HFF-Myc (cell line): Measurements from ENCODE around the gene SLC13A2.
"Not testable (repeated sequence)": the region's sequence is repeated elsewhere in the genome, so short reads cannot be mapped to it uniquely, and the experiment has no call there.

Source experiments
- DNase-seq: peaks from one replicate; pipeline ENCODE4 v3.0.0-alpha.2; 2011; ENCODE audit warnings: low read depth; ENCODE audit errors: extremely low read depth
- H3K4me3 ChIP-seq: replicated peaks from 2 replicates; pipeline ENCODE4 v1.5.1; 2011; ENCODE audit warnings: low read depth, mild to moderate bottlenecking, control low read depth, low read length
- CTCF ChIP-seq: IDR thresholded peaks from 2 replicates; pipeline ENCODE4 v1.5.1; 2012; ENCODE audit warnings: mild to moderate bottlenecking, low read depth, low read length, control low read depth; ENCODE audit errors: missing control alignments

SLC13A2 gene

GRCh38 chr17:28518578-28518977, 45.1 kb downstream of the SLC13A2 start:
- H3K4me3 ChIP-seq: no peak overlapping the region
- no peak for DNase-seq
- TF ChIP-seq CTCF: no peak

- H3K4me3 ChIP-seq: no peak overlapping the region
- no peak for DNase-seq
- TF ChIP-seq CTCF: no peak
Measured at GRCh38 chr17:28519236-28519635, 45.8 kb downstream of the SLC13A2 start.

- no peak for TF ChIP-seq CTCF
- DNase-seq: no peak
- H3K4me3 ChIP-seq: no peak overlapping the region
Measured at GRCh38 chr17:28520687-28521086, 47.2 kb downstream of the SLC13A2 start.

GRCh38 chr17:28521311-28522085, 48.1 kb downstream of the SLC13A2 start:
- no peak overlapping the region for H3K4me3 ChIP-seq
- TF ChIP-seq CTCF: no peak
- no peak for DNase-seq

GRCh38 chr17:28522281-28522680, 48.8 kb downstream of the SLC13A2 start:
- H3K4me3 ChIP-seq, DNase-seq: not testable (repeated sequence)

GRCh38 chr17:28523186-28523585, 49.7 kb downstream of the SLC13A2 start:
- no peak for TF ChIP-seq CTCF
- no peak for DNase-seq
- no peak overlapping the region for H3K4me3 ChIP-seq

- DNase-seq: no peak
- no peak overlapping the region for H3K4me3 ChIP-seq
- no peak for TF ChIP-seq CTCF
Measured at GRCh38 chr17:28523876-28524275, 50.4 kb downstream of the SLC13A2 start.
